H1 (cell line): Measurements from ENCODE around the gene IQCE. TPM values are rescaled to one million over a fixed set of nuclear protein-coding genes. Genes with fewer than 3 reads are reported as not detected.

ENCODE experiments used
- CTCF ChIA-PET: fragments of 300-600 bp; sonication (Branson Sonifier 250); formaldehyde crosslinking; loops from one replicate; lab custom pipeline; 2021; ENCODE audit not compliant: partially characterized antibody; lab: Charles Lee
- POLR2A ChIA-PET: fragments of 300-600 bp; sonication (Branson Sonifier 250); formaldehyde crosslinking; loops from one replicate; lab custom pipeline; 2021; ENCODE audit warnings: inconsistent platforms; ENCODE audit not compliant: partially characterized antibody; lab: Charles Lee
- DNase-seq, 2 experiments: peaks; one replicate each; pipeline versions ENCODE4 v3.0.0 to v3.0.0-alpha.2; 2010 to 2022; ENCODE audit warnings: low spot score in 2 of 2, low read depth in 1 of 2, mixed read lengths in 1 of 2
- FAIRE-seq: peaks from 2 replicates; lab custom pipeline; 2011; peaks lifted over from hg19 to GRCh38; lab: Jason Lieb, UNC
- H2AFZ ChIP-seq: 2 replicates; pipeline ENCODE4 v1.8.1; 2012; ENCODE audit warnings: low read length, inconsistent platforms
- H2AK5ac ChIP-seq: 2 replicates; pipeline ENCODE4 v1.6.1; 2013; ENCODE audit warnings: low read depth, low read length
- H2BK120ac ChIP-seq: replicated peaks from 2 replicates; pipeline ENCODE3; 2013; ENCODE audit warnings: low read depth, low read length, inconsistent platforms
- H2BK12ac ChIP-seq: 2 replicates; pipeline ENCODE4 v1.6.1; 2013; ENCODE audit warnings: low read depth, low read length
- H2BK15ac ChIP-seq: 2 replicates; pipeline ENCODE4 v1.6.1; 2013; ENCODE audit warnings: low read length
- H2BK20ac ChIP-seq: 2 replicates; pipeline ENCODE4 v1.6.1; 2013; ENCODE audit warnings: low read length
- H2BK5ac ChIP-seq: 2 replicates; pipeline ENCODE4 v1.6.1; 2013; ENCODE audit warnings: low read depth, low read length
- H3K14ac ChIP-seq: 2 replicates; pipeline ENCODE4 v1.6.1; 2013; ENCODE audit warnings: inconsistent platforms; ENCODE audit not compliant: insufficient read length
- H3K18ac ChIP-seq: 2 replicates; pipeline ENCODE4 v1.6.1; 2013; ENCODE audit warnings: low read length; ENCODE audit errors: extremely low read depth
- H3K23ac ChIP-seq: 2 replicates; pipeline ENCODE4 v1.6.1; 2013; ENCODE audit warnings: inconsistent platforms; ENCODE audit not compliant: insufficient read length
- H3K23me2 ChIP-seq: 2 replicates; pipeline ENCODE4 v1.6.1; 2013; ENCODE audit warnings: low read depth, low read length
- H3K27ac ChIP-seq: 2 replicates; pipeline ENCODE4 v1.6.1; 2011; ENCODE audit warnings: low read depth, low read length, inconsistent platforms
- H3K27me3 ChIP-seq, 4 experiments: replicated peaks in 1 of 4; 1 replicate in 1 of 4; 2 replicates in 3 of 4; pipeline versions ENCODE4 v1.6.1 to v1.8.1; 2011 to 2013; ENCODE audit warnings: low read length in 3 of 4, mild to moderate bottlenecking in 3 of 4, inconsistent platforms in 2 of 4, mixed read lengths in 2 of 4, moderate library complexity in 1 of 4; ENCODE audit not compliant: control insufficient read depth in 3 of 4, insufficient read depth in 3 of 4; ENCODE audit errors: extremely low read depth in 1 of 4
- H3K36me3 ChIP-seq, 4 experiments: 2 replicates each; pipeline versions ENCODE4 v1.6.1 to v1.8.1; 2011 to 2013; ENCODE audit warnings: mild to moderate bottlenecking in 4 of 4, low read length in 3 of 4, moderate library complexity in 2 of 4, control low read depth in 1 of 4, inconsistent platforms in 1 of 4; ENCODE audit not compliant: insufficient read depth in 4 of 4, control insufficient read depth in 2 of 4
- H3K4ac ChIP-seq: replicated peaks from 2 replicates; pipeline ENCODE3; 2013; ENCODE audit warnings: low read length, low read depth, mixed read lengths, inconsistent platforms; ENCODE audit not compliant: insufficient read length
- H3K4me1 ChIP-seq, 4 experiments: replicated peaks in 1 of 4; 1 replicate in 1 of 4; 2 replicates in 3 of 4; pipeline versions ENCODE4 v1.6.1 to v1.8.1; 2011 to 2013; ENCODE audit warnings: low read length in 3 of 4, inconsistent platforms in 2 of 4, mixed read lengths in 1 of 4; ENCODE audit not compliant: insufficient read depth in 4 of 4, control insufficient read depth in 3 of 4
- H3K4me2 ChIP-seq, 2 experiments: 2 replicates each; pipeline versions ENCODE4 v1.6.1 to v1.8.1; 2011 to 2013; ENCODE audit warnings: low read depth in 2 of 2, low read length in 2 of 2, control low read depth in 1 of 2, inconsistent platforms in 1 of 2, mild to moderate bottlenecking in 1 of 2; ENCODE audit not compliant: insufficient read depth in 1 of 2
- H3K4me3 ChIP-seq, 4 experiments: fragments of 200-600, 300-600 bp in 1 of 4; sonication (generic), shearing (Covaris generic), sonication (Bioruptor Twin) in 1 of 4; 2 replicates each; pipeline versions ENCODE4 v1.5.1 to v1.8.1; 2011 to 2016; ENCODE audit warnings: low read length in 4 of 4, low read depth in 3 of 4, control low read depth in 2 of 4, inconsistent platforms in 2 of 4, mild to moderate bottlenecking in 2 of 4, mixed read lengths in 1 of 4, moderate library complexity in 1 of 4; ENCODE audit not compliant: insufficient read depth in 2 of 4; ENCODE audit errors: extremely low read depth in 1 of 4
- H3K56ac ChIP-seq: replicated peaks from 2 replicates; pipeline ENCODE3; 2013; ENCODE audit warnings: low read depth, mild to moderate bottlenecking, mixed read lengths, low read length, inconsistent platforms; ENCODE audit not compliant: insufficient read length
- H3K79me1 ChIP-seq: 2 replicates; pipeline ENCODE4 v1.6.1; 2013; ENCODE audit warnings: low read depth, low read length, control low read depth
- H3K79me2 ChIP-seq, 2 experiments: 2 replicates each; pipeline versions ENCODE4 v1.6.1 to v1.8.1; 2012 to 2013; ENCODE audit warnings: low read length in 2 of 2, mild to moderate bottlenecking in 2 of 2, inconsistent platforms in 1 of 2; ENCODE audit not compliant: insufficient read depth in 2 of 2, control insufficient read depth in 1 of 2
- H3K9ac ChIP-seq, 4 experiments: replicated peaks in 1 of 4; 1 replicate in 1 of 4; 2 replicates in 3 of 4; pipeline versions ENCODE4 v1.6.1 to v1.8.1; 2011 to 2013; ENCODE audit warnings: low read depth in 3 of 4, low read length in 3 of 4, control low read depth in 2 of 4, mild to moderate bottlenecking in 2 of 4, moderate library complexity in 2 of 4, inconsistent platforms in 1 of 4; ENCODE audit errors: extremely low read depth in 1 of 4
- H3K9me3 ChIP-seq, 2 experiments: 2 replicates each; pipeline versions ENCODE4 v1.6.1 to v1.8.1; 2012 to 2013; ENCODE audit warnings: mild to moderate bottlenecking in 2 of 2, moderate library complexity in 2 of 2, control low read depth in 1 of 2, inconsistent platforms in 1 of 2, low read depth in 1 of 2, low read length in 1 of 2, mixed read lengths in 1 of 2; ENCODE audit not compliant: insufficient read depth in 2 of 2
- H4K20me1 ChIP-seq, 2 experiments: replicated peaks in 1 of 2; 2 replicates each; pipeline versions ENCODE3 to v1.8.1; 2011 to 2013; ENCODE audit warnings: inconsistent platforms in 2 of 2, low read length in 2 of 2, mild to moderate bottlenecking in 1 of 2; ENCODE audit not compliant: insufficient read depth in 2 of 2, control insufficient read depth in 1 of 2
- H4K5ac ChIP-seq: 2 replicates; pipeline ENCODE4 v1.6.1; 2013; ENCODE audit warnings: low read length, low read depth, mixed read lengths, inconsistent platforms; ENCODE audit not compliant: insufficient read length
- H4K8ac ChIP-seq: 2 replicates; pipeline ENCODE4 v1.8.0; 2013; ENCODE audit warnings: mild to moderate bottlenecking, moderate library complexity, low read length, inconsistent platforms; ENCODE audit not compliant: insufficient read depth; ENCODE audit errors: extremely low read depth
- H4K91ac ChIP-seq: replicated peaks from 2 replicates; pipeline ENCODE3; 2013; ENCODE audit warnings: low read length, mixed read lengths, inconsistent platforms; ENCODE audit not compliant: insufficient read length
- ATF3 ChIP-seq: IDR thresholded peaks from 2 replicates; pipeline ENCODE4 v1.6.1; 2011; ENCODE audit warnings: low read depth, mild to moderate bottlenecking, low read length; ENCODE audit not compliant: insufficient read depth
- BRCA1 ChIP-seq: IDR thresholded peaks from 2 replicates; pipeline ENCODE4 v1.6.1; 2012; ENCODE audit warnings: low read depth, low read length, improper control_type of control experiment
- CBX5 ChIP-seq: fragments of 300-800, 300-1000 bp; sonication (generic); IDR thresholded peaks from 2 replicates; pipeline ENCODE4 v1.7.1; 2016; ENCODE audit warnings: antibody characterized with exemption, low read length, low read depth
- CEBPB ChIP-seq: IDR thresholded peaks from 2 replicates; pipeline ENCODE4 v1.6.1; 2012; ENCODE audit warnings: low read depth, low read length
- MAX ChIP-seq: IDR thresholded peaks from 2 replicates; pipeline ENCODE4 v1.6.1; 2012; ENCODE audit warnings: inconsistent platforms
- NRF1 ChIP-seq: IDR thresholded peaks from 2 replicates; pipeline ENCODE4 v1.6.1; 2011; ENCODE audit warnings: mild to moderate bottlenecking, low read depth, low read length, improper control_type of control experiment
- POLR2A ChIP-seq, 2 experiments: IDR thresholded peaks; 1 replicate in 1 of 2; 2 replicates in 1 of 2; pipeline ENCODE4 v1.6.1; 2011; ENCODE audit warnings: low read depth in 2 of 2, low read length in 2 of 2, mild to moderate bottlenecking in 2 of 2; ENCODE audit errors: control extremely low read depth in 1 of 2
- POU5F1 ChIP-seq: IDR thresholded peaks from 2 replicates; pipeline ENCODE4 v1.6.1; 2011; ENCODE audit warnings: low read depth, mild to moderate bottlenecking, low read length, moderate library complexity
- RAD21 ChIP-seq, 2 experiments: IDR thresholded peaks in 1 of 2; conservative IDR thresholded peaks in 1 of 2; 2 replicates each; pipeline ENCODE4 v1.6.1; 2011; ENCODE audit warnings: low read depth in 2 of 2, low read length in 2 of 2, improper control_type of control experiment in 1 of 2, inconsistent platforms in 1 of 2, mild to moderate bottlenecking in 1 of 2, moderate library complexity in 1 of 2
- SP4 ChIP-seq: IDR thresholded peaks from 2 replicates; pipeline ENCODE4 v1.6.1; 2012; ENCODE audit warnings: low read length, inconsistent platforms
- SRF ChIP-seq: IDR thresholded peaks from 2 replicates; pipeline ENCODE4 v1.6.1; 2011; ENCODE audit warnings: mild to moderate bottlenecking, low read depth, low read length, moderate library complexity
- TAF1 ChIP-seq: IDR thresholded peaks from 2 replicates; pipeline ENCODE4 v1.6.1; 2011; ENCODE audit warnings: mild to moderate bottlenecking, low read depth, low read length
- TEAD4 ChIP-seq: IDR thresholded peaks from 2 replicates; pipeline ENCODE4 v1.6.1; 2012; ENCODE audit warnings: low read depth, low read length, inconsistent platforms, mixed read lengths
- WGBS, 2 experiments: shearing (Covaris generic) in 1 of 2; methylation state at CpG; one replicate each; pipeline versions ENCODE4 v1.1.6 to v1.1.7; 2013 to 2015; ENCODE audit warnings: low lambda C conversion rate in 2 of 2, mixed read lengths in 2 of 2, inconsistent platforms in 1 of 2, low coverage in 1 of 2, missing lambda C conversion rate in 1 of 2; ENCODE audit not compliant: insufficient replicate concordance in 2 of 2, insufficient coverage in 1 of 2, insufficient read length in 1 of 2; ENCODE audit errors: extremely low coverage in 1 of 2, missing lambda C conversion rate in 1 of 2; 5-methylcytosine and 5-hydroxymethylcytosine counted together
- polyA plus RNA-seq, 7 experiments: library from polyadenylated mRNA; depleted of rRNA in 3 of 7; stranded (reverse) in 5 of 7; unstranded in 2 of 7; fragments of >200 nt in 5 of 7; fragments of 200-250 nt in 2 of 7; gene quantifications; 1 replicate in 5 of 7; 2 replicates in 1 of 7; 4 replicates in 1 of 7; pipeline versions ENCODE4 v1.2.1 to v1.2.3, GENCODE V29; 2011 to 2013; ENCODE audit warnings: missing spikeins in 2 of 7, mixed read lengths in 2 of 7
- total RNA-seq: library from RNA; stranded (reverse); fragmentation: NEBNext Ultra II Directional; extraction: Animal tissue kit (Norgen Biotek cat#: 25700); gene quantifications from 2 replicates; pipeline ENCODE4 v1.2.1, GENCODE V29; 2021

IQCE gene
- total and polyA plus RNA-seq, 2 of the 8 experiments (the other 6 are each of a cell fraction or from before 2014, with no cell fraction given) = 2.2 to 4.9 TPM

- no peak overlapping the region for H3K9ac ChIP-seq
- DNase-seq = no peak
- H3K18ac ChIP-seq = no peak overlapping the region
- peaks cover 0 to 7% (median 0%) of the 10 kb centered on the region in 4 experiments; a peak in 2 of 7 replicates for H3K4me1 ChIP-seq
- no peak overlapping the region for H4K5ac ChIP-seq
- FAIRE-seq = no peak
- H3K9me3 ChIP-seq = no peaks in the 10 kb centered on the region
- H3K14ac ChIP-seq = no peak overlapping the region
- no peaks in the 10 kb centered on the region; the same call in 1 of the 2 replicates for H3K79me1 ChIP-seq
- H3K4ac ChIP-seq = no peak overlapping the region
- no peak overlapping the region for H2AK5ac ChIP-seq
- H3K4me2 ChIP-seq = no peak overlapping the region
- no peak overlapping the region for H2BK20ac ChIP-seq
- H3K23me2 ChIP-seq = no peaks in the 10 kb centered on the region
- H4K20me1 ChIP-seq = no peaks in the 10 kb centered on the region
- ChIA-PET CTCF (interaction anchor here (1.2 to 5.7 kb wide), 8 partner anchors 16 to 308 kb away, joined by 3 to 30 read pairs (median 11); partner anchors contain the start of gene TTYH3), POLR2A (interaction anchor here (2.0 kb wide), 1 partner anchor 38 kb away, joined by 9 read pairs; no protein-coding TSS in a partner anchor)
- H4K91ac ChIP-seq = no peak overlapping the region
- no peak overlapping the region for H3K56ac ChIP-seq
- H3K79me2 ChIP-seq = no peaks in the 10 kb centered on the region
- H2BK120ac ChIP-seq = no peak overlapping the region
- H2BK15ac ChIP-seq = 0 out of 2 replicates have a peak overlapping the region, but pooled peaks have one; percentile 16
- no peaks in the 10 kb centered on the region for H3K36me3 ChIP-seq
- no peak overlapping the region for H3K23ac ChIP-seq
- H3K4me3 ChIP-seq = no peak overlapping the region
- H2BK12ac ChIP-seq = no peak overlapping the region
- no peak overlapping the region; the same call in 1 of the 2 replicates for H2BK5ac ChIP-seq
- 90% methylated on average over 16 of the region's 16 CpGs; no CpG with 5 or more reads in 1 of the 2 experiments for WGBS, 2 experiments
- H2AFZ ChIP-seq = no peak overlapping the region
- H3K27ac ChIP-seq = no peak overlapping the region
- no peak overlapping the region; the same call in 1 of the 2 replicates for H4K8ac ChIP-seq
- no peaks in the 10 kb centered on the region for H3K27me3 ChIP-seq
- TF ChIP-seq TEAD4 (no peak), POLR2A (IDR thresholded peaks at IDR 0.05; ENCODE audit: control extremely low read depth in 1 of 2, low read depth in 2 of 2, low read length in 2 of 2) (no peak), BRCA1 (no peak), SP4 (no peak), NRF1 (no peak), CEBPB (no peak), CBX5 (no peak), RAD21 (IDR thresholded peaks at IDR 0.05 in 1 of 2, conservative IDR thresholded peaks at IDR 0.05 in 1 of 2; ENCODE audit: low read depth in 2 of 2, low read length in 2 of 2) (no peak), TAF1 (no peak), SRF (no peak), POU5F1 (no peak), MAX (no peak), ATF3 (no peak)
Observed at GRCh38 chr7:2606539-2606936, 47.8 kb downstream of the IQCE start.
